ENCODE measurements around the gene TBC1D16. TPM values are rescaled to one million over a fixed set of nuclear protein-coding genes. Genes with fewer than 3 reads are reported as not detected.

The TBC1D16 gene
- total RNA-seq, 1 donor from 2014 or later, result 197 TPM

DNA sequence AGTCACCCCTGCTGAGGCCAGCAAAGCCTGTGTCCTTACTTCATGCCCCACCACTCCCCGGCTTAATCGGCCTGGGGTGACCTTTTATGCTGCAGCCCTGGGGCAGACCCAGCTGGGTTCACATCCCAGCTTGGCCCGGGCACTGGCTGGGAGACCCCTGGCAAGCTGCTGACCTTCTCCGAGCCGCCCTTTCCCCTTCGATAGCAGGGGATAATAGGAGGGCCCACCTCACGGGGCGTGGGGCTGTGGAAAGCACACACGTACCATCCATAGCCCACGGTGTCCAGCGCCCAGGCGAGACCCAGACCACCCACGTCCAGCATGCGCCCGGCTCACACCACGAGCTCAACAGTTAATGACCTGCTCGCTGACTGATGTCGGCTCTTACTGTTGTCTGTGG, 26.8 kb downstream of the TBC1D16 start:
- H3K4me1 Mint-ChIP-seq (ENCODE audit: low read depth, unreplicated experiment), result peaks cover 10% of the 10 kb centered on the region
- peaks cover 8% of the 10 kb centered on the region for H3K27me3 Mint-ChIP-seq (ENCODE audit: unreplicated experiment)
- no peak for DNase-seq
- TF ChIP-seq, protein P1, sequence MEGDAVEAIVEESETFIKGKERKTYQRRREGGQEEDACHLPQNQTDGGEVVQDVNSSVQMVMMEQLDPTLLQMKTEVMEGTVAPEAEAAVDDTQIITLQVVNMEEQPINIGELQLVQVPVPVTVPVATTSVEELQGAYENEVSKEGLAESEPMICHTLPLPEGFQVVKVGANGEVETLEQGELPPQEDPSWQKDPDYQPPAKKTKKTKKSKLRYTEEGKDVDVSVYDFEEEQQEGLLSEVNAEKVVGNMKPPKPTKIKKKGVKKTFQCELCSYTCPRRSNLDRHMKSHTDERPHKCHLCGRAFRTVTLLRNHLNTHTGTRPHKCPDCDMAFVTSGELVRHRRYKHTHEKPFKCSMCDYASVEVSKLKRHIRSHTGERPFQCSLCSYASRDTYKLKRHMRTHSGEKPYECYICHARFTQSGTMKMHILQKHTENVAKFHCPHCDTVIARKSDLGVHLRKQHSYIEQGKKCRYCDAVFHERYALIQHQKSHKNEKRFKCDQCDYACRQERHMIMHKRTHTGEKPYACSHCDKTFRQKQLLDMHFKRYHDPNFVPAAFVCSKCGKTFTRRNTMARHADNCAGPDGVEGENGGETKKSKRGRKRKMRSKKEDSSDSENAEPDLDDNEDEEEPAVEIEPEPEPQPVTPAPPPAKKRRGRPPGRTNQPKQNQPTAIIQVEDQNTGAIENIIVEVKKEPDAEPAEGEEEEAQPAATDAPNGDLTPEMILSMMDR (IDR thresholded peaks at IDR 0.05; ENCODE audit: partially characterized antibody, unreplicated experiment), result no peak
- H3K27ac Mint-ChIP-seq (ENCODE audit: unreplicated experiment), result no peak overlapping the region
- no peaks in the 10 kb centered on the region for H3K36me3 Mint-ChIP-seq (ENCODE audit: unreplicated experiment)
- H3K4me3 Mint-ChIP-seq (ENCODE audit: unreplicated experiment), result no peak overlapping the region
- no peaks in the 10 kb centered on the region for H3K9me3 Mint-ChIP-seq (ENCODE audit: unreplicated experiment)

DNA sequence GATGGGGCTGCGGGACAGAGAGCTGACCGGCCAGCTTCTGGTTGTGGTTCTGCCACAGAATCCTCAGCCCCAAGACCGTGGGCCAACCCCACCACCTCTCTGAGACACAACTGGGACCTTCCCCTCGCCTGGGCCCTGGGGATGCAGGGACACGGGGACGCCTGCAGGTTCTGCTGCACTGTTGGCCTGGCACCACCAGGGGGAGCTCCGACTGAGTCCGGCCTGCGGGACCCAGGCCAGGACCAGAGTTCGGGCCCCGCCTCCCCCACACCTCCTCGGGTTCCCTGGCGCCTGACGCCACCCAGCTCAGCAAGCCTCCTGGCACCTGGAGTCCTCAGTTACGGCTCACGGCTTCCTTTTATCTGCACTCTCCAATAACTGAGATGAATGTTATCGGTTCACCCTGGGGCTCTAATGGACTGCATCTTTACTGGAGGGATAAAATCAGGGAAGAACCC, 27.3 kb downstream of the TBC1D16 start:
- TF ChIP-seq, protein P1 (IDR thresholded peaks at IDR 0.05; ENCODE audit: partially characterized antibody, unreplicated experiment), result peak; percentile 96
- Mint-ChIP-seq H3K9me3 (ENCODE audit: unreplicated experiment) (no peaks in the 10 kb centered on the region), H3K27ac (ENCODE audit: unreplicated experiment) (no peak overlapping the region), H3K27me3 (ENCODE audit: unreplicated experiment) (peaks cover 8% of the 10 kb centered on the region), H3K4me1 (ENCODE audit: low read depth, unreplicated experiment) (peaks cover 10% of the 10 kb centered on the region), H3K36me3 (ENCODE audit: unreplicated experiment) (no peaks in the 10 kb centered on the region), H3K4me3 (ENCODE audit: unreplicated experiment) (no peak overlapping the region)
- DNase-seq, result peak; percentile 87

DNA sequence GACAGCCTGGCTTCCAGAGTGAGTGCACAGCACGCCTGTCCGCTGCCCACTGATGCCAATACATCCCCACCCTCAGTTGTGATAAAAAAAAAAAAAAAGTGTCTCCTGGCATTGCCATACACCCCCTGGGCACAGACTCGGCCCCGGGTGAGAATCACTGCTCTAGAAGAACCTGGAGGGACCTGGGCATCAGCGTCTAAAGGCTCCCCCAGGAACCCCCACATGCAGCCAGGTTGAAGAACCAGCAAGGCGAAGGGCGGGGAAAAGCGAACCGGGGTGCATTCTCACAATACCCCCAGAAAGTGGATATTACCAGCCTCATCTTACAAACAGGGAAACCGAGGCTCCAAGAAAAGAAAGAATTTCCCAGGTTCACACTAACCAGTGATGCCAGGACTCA, 27.7 kb downstream of the TBC1D16 start:
- Mint-ChIP-seq H3K4me1 (ENCODE audit: low read depth, unreplicated experiment) (peaks cover 10% of the 10 kb centered on the region), H3K36me3 (ENCODE audit: unreplicated experiment) (no peaks in the 10 kb centered on the region), H3K27me3 (ENCODE audit: unreplicated experiment) (peaks cover 8% of the 10 kb centered on the region), H3K27ac (ENCODE audit: unreplicated experiment) (no peak overlapping the region), H3K9me3 (ENCODE audit: unreplicated experiment) (no peaks in the 10 kb centered on the region), H3K4me3 (ENCODE audit: unreplicated experiment) (no peak overlapping the region)
- no peak for DNase-seq
- TF ChIP-seq, protein P1 (IDR thresholded peaks at IDR 0.05; ENCODE audit: partially characterized antibody, unreplicated experiment), result no peak

DNA sequence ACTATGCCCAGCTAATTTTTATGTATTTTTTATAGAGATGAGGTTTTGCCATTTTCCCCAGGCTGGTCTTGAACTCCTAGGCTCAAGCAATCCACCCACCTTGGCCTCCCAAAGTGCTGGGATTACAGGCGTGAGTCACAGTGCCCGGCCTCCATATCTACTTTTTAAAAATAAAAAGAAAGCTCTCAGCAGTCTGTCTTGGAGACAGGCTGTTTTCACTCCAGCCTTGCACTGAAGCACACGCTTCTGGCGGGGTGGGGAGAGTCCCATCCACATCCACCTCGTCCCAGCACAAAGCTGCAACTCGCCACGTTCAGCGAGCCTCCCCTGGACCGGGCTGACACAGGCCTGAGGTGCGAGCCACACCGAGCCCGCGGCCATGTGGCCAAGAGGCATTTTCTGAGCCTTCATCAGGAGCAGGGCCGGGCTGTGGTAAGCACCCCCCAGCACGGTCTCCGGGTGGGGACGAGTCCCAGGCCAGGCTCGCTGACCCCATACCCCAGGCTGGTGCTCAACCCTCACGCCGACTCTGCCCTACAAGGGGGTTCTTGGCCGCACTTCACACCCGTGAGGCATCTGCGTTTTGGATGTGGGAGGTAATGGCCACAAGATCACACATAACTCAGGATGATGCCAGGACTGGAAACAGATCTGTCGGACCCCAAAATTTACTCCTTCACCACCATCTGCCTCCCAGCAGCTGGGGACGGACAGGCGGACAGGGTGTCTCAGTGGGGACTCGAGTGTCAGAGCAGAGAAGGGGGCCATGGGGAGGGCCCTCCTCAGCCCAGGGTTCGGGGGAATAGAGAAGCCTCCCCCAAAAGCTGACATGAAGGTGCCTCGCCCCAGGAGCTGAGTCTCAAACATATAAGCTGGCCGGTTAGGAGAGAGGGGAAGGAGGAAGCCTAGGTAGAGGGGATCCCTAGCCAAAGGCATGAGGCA, 28.6 kb downstream of the TBC1D16 start:
- no peak overlapping the region for H3K27ac Mint-ChIP-seq (ENCODE audit: unreplicated experiment)

More for the DNA sequence above, 28.6 kb downstream of the TBC1D16 start:
- Mint-ChIP-seq H3K36me3 (ENCODE audit: unreplicated experiment) (no peaks in the 10 kb centered on the region), H3K9me3 (ENCODE audit: unreplicated experiment) (no peaks in the 10 kb centered on the region), H3K4me3 (ENCODE audit: unreplicated experiment) (peak overlapping the region; percentile 46), H3K27me3 (ENCODE audit: unreplicated experiment) (peaks cover 10% of the 10 kb centered on the region), H3K4me1 (ENCODE audit: low read depth, unreplicated experiment) (peaks cover 10% of the 10 kb centered on the region)
- no peak for DNase-seq
- TF ChIP-seq, protein P1 (IDR thresholded peaks at IDR 0.05; ENCODE audit: partially characterized antibody, unreplicated experiment), result no peak

All from glutamatergic neuron (in vitro differentiated cells).